ENCODE data around the gene USP7.
"Not testable (repeated sequence)": the region's sequence is repeated elsewhere in the genome, so short reads cannot be mapped to it uniquely, and the experiment has no call there.

Gene USP7

DNA sequence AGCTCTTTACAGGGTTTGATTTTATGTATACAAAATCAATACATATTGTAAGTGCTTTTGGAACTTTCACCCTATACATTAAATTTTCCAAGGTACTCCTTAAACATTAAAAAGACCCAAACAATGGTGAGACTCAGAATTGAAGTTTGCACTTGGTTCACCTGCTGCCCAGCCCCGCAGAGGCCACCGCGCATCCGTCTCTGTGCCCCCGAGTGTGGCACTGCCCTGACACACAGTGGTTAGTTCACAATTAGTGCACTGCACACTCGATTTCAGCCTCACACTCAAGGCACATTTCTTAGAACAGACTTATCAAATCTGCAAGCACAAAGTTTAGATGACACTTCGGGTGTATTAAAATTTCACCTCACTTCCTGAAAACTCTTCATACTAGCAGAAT is 38.3 kb downstream of the USP7 start:
- no peak for DNase-seq (ENCODE audit: low read depth)

DNA sequence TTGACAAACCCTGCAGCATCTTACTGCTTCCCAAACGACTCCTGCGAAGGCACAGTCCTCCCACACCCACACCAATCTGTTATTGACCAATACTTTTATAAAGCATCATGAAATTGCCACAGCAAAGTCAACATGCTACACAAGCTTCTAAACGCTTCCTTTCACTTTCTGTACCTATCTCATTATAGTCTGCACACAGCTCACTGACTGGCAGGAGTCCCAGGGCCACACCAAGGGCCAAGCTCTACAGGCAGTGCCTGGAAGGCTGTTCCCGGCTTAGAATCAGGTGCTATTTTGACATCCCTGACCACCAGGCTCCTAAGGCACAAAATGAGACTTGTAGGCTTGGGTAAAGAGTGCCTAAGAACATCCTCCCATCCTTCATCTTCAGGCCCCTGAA is 39.5 kb downstream of the USP7 start:
- no peak for DNase-seq (ENCODE audit: low read depth)

GRCh38 chr16:8923199-8923598 is 40.5 kb downstream of the USP7 start:
- DNase-seq (ENCODE audit: low read depth) = no peak

GRCh38 chr16:8921347-8921984 is 42.2 kb downstream of the USP7 start:
- no peak for DNase-seq (ENCODE audit: low read depth)

DNA sequence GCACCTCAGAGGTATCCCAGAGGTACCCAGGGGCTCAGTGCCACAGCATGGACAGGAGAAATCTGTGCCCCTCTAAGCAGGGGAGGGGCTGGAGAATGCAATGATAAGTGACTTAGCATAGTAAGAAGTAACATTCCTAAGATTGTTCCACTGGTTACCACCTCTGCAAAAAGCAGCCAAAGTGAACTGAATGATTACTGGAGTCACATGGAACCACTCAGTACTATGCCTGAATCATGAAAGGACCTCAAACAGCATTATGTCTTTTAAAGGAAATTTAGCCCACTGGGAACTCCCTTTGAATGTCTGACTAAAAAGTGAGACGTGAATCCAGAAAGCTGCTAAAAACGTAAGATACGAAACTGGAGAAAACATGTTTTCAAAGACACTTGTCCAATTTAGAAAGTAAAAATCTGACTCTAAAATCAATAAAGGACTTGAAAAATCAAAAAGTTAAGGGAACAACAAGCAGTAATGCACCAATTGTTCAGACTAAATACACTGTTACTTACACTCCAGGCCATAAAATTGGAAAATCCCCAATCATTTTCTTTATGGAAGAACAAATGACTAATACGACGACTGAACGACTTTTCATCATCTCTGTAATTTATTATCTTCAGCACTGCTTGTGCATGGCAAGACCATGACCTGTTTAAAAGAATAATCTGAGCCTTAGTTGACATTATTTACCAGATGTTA is 42.9 kb downstream of the USP7 start:
- no peak for DNase-seq (ENCODE audit: low read depth)

- DNase-seq (ENCODE audit: low read depth) = no peak
Observed at GRCh38 chr16:8919934-8920462, 43.7 kb downstream of the USP7 start.

GRCh38 chr16:8919089-8919933 is 44.4 kb downstream of the USP7 start:
- DNase-seq (ENCODE audit: low read depth) = no peak

DNA sequence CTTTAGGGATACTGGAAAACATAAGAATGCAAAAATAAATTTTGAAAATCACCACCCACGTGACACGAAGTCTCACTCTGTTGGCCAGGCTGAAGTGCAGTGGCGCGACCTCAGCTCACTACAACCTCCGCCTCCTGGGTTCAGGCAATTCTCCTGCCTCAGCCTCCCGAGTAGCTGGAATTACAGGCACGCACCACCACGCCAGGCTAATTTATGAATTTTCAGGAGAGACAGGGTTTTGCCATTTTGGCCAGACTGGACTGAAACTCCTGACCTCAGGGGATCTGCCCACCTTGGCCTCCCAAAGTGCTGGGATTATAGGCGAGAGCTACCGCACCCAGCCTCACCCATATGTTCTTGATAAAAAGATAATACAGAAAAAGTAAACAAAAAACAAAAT is 46.4 kb downstream of the USP7 start:
- DNase-seq (ENCODE audit: low read depth) = not testable (repeated sequence)

GRCh38 chr16:8916541-8917225 is 47.0 kb downstream of the USP7 start:
- DNase-seq (ENCODE audit: low read depth) = no peak

DNA sequence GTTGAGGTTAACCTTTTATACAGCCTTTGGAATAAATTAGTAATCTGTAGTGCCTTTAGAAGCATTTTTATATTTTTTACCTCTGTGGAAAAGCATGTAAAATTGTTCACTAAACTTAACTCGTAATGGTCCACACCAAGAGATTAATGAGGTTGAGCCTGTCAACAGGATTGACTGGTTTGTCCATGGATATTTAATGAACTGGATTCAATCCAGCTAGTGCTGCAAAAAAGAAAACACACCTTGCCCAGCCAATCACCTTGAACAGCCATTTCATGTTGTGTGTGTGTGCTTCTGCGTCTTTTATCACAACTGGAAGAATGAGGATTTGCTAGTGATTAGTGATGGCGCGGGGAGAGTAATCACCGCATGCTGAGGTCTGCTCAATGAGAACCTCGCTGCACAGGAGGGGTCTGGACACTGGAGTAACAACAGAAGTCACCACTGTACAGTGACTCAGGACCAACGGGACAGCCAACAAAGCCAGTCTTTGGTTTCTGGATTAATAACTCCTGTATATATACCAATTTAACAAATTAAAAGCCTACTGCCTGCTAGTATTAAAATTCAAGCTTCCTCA is 47.9 kb downstream of the USP7 start:
- DNase-seq (ENCODE audit: low read depth) = no peak

DNA sequence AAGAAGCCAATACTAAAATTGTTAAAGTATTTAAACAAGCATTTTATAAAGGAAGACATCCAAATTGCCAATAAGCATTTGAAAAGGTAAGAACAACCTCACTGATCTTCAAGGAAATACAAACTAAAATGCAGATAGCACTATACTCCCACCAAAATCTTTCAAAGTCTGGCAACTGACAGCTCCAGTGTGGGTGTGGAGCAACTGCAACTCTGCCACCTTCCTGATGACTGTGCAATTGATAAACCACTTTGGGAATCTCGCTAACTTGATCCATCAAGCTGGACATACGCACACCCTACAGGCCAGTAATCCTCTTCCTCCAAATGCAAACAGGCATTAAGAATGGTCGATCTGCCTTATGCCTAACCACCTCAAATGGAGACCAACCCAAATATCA is 49.6 kb downstream of the USP7 start:
- DNase-seq (ENCODE audit: low read depth) = no peak

DNA sequence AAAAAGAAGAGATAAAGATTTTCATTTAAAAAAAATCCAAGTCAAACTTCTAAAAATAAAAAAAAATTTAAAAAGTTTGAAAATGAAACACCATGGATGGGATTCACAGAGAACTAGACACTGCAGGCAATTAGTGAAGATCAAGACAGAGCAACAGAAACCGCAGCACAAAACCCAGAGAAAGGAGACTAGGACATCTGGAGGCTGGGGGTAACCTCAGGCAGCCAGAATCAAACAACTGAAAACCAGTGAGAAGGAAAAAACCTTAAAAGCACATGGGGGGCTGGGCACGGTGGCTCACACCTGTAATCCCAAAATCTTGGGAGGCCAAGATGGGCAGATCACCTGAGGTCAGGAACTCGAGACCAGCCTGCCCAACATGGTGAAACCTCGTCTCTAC is 50.9 kb downstream of the USP7 start:
- no peak for DNase-seq (ENCODE audit: low read depth)

DNA sequence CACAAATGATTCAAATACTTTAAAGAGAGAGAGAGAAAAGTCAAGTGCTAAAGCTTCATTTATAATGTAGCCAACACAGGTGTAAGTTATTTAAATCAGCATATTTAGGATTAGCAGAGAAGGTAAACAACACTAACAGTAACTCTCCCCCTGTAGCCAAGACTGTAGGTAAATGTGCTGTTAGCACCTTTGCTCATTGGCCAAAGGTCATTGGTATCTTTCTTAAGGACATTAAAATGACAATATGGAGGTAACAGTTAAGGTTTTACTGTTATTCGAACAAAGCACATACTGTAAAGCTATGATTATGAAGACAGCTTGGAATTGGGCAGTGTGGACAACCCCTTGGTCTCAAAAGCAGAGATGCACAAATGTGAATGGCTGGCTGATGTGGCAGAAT is 52.9 kb downstream of the USP7 start:
- DNase-seq (ENCODE audit: low read depth) = no peak

DNA sequence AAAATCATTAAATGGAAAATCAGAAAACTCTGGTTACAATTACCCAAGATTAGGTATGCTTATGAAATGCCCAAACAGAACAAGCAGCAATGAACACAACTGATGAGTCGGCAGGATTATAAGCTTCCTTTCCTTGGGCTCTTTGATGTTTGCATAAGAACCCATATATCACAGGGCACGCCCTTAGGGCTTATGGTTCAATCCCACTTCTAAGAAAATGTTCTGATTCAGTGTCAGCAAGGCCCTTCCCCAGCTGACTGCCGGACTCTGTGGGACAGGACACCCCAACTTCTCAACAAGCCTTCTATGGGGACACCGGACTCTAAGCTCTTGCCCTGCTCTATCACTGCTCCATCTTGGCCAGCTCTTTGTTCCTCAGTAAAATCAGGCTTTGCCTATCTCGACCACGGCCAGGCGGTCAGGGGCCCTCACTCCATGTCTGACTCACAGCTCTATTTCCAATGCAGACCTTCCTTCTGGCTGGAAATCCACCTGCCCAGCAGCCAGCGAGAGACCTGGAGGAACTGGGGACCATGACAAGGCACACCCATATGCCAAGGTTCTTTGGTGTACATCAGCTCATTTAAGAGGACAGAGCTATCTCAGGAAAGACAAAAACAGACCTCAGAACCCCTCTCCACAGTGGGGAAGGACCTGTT is 54.8 kb downstream of the USP7 start:
- DNase-seq (ENCODE audit: low read depth) = no peak

- no peak for DNase-seq (ENCODE audit: low read depth)
Observed at GRCh38 chr16:8907096-8907495, 56.6 kb downstream of the USP7 start.

DNA sequence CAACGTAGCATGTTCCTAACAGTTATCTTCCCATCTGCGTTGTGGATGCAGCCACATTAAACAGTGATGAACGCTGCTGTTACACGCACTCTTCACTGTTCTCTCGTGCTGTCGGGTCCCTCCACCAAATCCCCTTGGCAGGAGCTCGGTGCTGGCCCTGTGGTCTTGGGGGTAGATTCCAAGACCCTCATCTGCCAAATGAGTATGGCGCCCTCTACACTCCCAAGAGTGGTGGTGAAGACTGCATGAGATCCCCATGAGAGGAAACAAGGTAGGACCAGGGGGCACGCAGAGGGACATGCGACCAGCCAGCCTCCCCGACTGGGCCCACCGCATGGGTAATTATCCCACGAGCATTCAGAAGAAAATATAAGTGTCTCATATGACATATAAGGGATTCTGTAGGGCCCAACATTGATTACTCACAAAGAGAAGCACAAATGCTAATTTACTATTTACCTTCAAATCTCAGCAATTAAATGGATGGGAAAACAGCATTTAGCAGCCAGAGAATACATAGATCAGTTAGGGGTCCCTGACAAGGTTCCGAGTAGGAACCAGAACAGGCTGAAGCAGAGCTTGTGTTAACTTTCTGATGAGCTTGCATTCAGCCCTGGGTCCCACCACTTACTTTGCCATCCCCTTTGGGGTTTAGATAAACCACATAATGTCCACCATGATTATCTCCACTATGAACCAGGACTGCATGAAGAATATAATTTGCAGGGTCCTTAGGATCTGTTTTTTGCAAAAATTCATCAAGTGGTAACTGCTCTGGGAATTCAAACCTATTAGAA is 57.7 kb downstream of the USP7 start:
- DNase-seq (ENCODE audit: low read depth) = no peak

DNA sequence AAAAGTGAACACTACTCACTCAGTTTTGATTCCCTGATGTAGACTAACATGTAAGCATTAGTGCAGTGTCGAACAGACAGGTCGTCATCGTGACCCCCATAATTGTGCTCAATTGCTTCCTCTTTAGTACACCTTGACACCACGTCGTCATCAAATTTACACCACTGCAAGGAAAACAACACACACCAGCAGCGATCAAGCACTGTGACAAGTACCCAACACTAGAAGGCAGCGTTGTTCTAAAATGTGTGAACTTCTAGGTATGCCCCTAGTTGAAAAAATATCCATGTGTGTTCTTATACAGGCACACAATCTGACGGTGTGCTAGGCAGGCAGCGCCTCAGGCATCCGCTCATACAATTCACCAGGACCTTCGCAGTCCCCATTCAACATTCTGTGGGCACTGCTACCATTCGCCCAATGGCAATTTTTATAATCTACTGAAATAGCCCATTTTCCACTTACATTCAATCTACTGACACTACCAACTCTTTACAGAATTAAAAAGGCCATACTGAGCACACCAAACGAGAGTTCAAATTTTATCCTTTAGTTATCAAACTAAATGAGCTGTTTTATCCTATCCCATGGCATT is 58.4 kb downstream of the USP7 start:
- no peak for DNase-seq (ENCODE audit: low read depth)

DNA sequence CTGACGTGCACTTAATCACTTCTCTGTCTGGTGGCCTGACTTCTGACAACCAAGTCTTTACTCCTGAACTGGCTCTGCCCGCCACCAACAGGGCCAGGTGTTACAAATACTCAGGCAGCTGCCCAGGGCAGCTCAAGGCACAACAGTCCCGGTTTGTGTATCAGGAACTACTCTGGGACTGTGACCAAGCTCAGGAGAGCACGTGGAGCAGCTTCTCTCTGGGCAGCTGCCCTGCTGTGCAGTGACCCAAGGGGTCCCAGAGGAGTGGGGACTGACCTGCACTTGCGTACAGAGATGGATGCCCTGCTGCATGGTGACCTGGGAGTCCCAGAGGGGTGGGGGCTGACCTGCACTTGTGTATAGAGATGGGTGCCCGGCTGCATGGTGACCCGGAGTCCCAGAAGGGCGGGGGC is 59.7 kb downstream of the USP7 start:
- no peak for DNase-seq (ENCODE audit: low read depth)

DNA sequence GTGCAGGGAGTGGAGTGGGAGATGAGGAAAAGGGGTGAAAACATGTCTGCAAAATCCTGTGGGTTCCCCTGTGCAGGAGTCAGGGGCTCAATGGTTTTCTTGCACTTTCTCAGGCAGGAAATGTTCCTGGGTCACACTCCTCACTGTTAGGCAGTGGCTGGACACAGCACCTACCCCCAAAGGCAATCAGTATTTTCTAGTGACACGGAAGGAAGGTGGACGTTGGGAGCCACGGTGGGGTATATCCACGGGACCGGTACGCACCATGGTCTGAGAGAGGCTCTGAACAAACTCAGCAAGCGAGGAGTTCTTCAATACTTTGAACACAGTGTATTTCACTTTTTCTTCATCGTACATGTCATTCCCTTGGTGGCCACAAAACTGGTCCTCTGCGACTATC is 60.7 kb downstream of the USP7 start:
- no peak for DNase-seq (ENCODE audit: low read depth)

DNA sequence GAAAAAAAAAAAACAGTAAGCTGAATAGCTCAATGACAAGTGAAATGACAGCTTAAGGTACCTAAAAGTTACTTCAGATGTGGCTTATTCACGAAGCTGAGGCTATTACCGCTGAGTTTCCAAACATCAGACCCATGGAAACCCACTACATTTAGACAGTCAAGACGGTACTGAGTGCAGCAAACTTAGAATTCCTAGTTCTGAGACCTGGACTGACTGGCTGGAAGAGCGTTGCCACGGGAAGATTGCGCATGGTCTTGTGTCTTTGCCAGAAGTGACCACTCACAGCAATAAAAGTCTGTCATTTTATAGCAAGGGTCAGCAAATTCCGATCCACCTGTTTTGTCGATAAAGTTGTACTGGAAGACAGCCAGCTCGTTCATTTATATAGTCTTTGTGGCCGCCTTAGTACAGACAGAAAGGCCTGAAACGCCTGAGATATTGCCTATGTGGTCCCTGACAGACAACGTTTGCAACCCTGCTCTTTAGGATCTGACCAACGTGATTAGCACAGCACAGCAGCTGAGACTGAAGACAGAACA is 62.3 kb downstream of the USP7 start:
- no peak for DNase-seq (ENCODE audit: low read depth)

Measured in activated gamma-delta T cell treated with anti-CD3 and anti-CD28 coated beads, Interleukin-2, amount 50 U/mL, for 16 hours (primary cell).